Neutrophil (primary cell): Measurements from ENCODE around the gene HK1.

Experiments
- H3K27ac ChIP-seq: fragments of 200-600 bp; sonication (generic); 2 replicates; pipeline ENCODE4 v1.5.1; 2016; ENCODE audit warnings: mild to moderate bottlenecking, moderate library complexity
- H3K27me3 ChIP-seq: fragments of 200-600 bp; sonication (generic); 2 replicates; pipeline ENCODE4 v1.6.0; 2016; ENCODE audit warnings: mild to moderate bottlenecking
- H3K36me3 ChIP-seq: fragments of 200-600 bp; sonication (generic); 2 replicates; pipeline ENCODE4 v1.5.1; 2017
- H3K4me1 ChIP-seq, 2 experiments: fragments of 200-600 bp in 1 of 2; sonication (generic) in 1 of 2; 1 replicate in 1 of 2; 2 replicates in 1 of 2; pipeline versions ENCODE4 v1.5.1 to v1.6.1; 2013 to 2016; ENCODE audit warnings: low read depth in 1 of 2, low read length in 1 of 2, mild to moderate bottlenecking in 1 of 2, moderate library complexity in 1 of 2; ENCODE audit not compliant: control insufficient read depth in 1 of 2, insufficient read depth in 1 of 2
- H3K4me3 ChIP-seq, 2 experiments: fragments of 200-600 bp in 1 of 2; sonication (generic) in 1 of 2; 1 replicate in 1 of 2; 2 replicates in 1 of 2; pipeline ENCODE4 v1.5.1; 2013 to 2016; ENCODE audit warnings: low read depth in 1 of 2, low read length in 1 of 2, mild to moderate bottlenecking in 1 of 2, moderate library complexity in 1 of 2
- H3K9me3 ChIP-seq: fragments of 200-600 bp; sonication (generic); 2 replicates; pipeline ENCODE4 v1.5.1; 2016
- TF ChIP-seq, protein P1 (sequence below): fragments of 200-600 bp; sonication (generic); IDR thresholded peaks from 2 replicates; pipeline ENCODE4 v1.5.1; 2016; ENCODE audit warnings: antibody characterized with exemption

HK1 gene

DNA sequence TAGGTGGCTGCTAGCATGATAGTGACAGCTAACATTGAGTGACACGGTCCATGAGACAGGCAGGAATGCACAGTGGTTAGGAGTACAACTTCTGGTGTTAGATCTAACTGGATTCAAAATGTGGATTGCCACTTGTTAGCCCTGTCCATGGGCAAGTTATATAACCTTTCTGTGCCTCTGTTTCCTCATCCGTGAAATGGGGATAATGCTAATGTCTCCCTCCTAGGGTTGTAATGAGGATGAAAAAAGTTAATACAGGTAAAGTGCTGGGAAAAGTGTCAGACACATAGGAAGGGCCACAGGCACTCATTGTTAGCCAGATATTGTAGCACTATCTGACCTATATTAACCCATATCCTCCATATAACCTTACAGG, 96.6 kb downstream of the HK1 start:
- Histone ChIP-seq H3K9me3 (no peaks in the 10 kb centered on the region), H3K27ac (no peak overlapping the region)

DNA sequence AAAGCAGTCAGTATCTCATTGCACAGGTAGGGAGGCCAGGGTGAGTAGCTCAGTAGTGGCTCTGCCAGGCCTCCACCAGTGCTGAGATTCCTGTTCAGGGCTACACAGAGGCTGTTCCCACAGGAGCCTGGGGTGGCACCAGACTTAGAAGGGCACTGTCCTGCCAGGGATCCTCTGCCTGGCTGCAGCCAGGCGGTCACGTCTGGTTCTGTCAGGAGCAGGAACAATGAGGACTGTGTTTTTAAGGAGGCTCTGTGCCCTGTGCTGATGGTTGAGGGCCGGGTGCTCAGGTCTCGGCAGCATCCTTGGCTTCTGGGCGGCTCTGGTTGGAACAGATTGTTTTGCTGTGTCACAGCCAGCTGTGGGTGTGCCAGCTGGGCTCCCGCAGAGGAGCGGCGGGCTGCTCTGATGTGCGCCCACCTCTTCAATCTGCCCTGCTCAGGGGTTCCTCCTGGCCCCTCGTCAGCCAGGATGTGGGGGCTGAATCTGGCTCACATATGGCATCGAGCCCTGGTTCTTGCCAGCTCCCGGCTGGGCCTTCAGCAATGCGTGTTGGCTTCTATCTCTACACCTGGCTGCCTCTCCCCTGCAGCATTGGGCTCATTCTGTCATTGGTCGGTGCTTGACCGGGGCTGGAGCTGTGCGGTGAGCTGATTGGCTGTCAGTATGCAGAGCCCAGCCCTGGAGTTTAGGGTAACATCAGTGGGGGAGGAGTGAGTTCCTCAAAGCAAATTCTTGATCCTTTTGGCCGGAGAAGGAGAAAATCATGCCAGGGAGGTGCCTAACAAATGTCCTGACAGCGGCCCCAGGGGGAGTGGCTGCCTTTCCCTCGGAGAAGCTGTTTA, 97.2 kb downstream of the HK1 start:
- H3K36me3 ChIP-seq = peaks cover 85% of the 10 kb centered on the region

More for the DNA sequence above, 96.6 kb downstream of the HK1 start:
- no peaks in the 10 kb centered on the region for H3K27me3 ChIP-seq
- H3K4me3 ChIP-seq = no peak overlapping the region
- TF ChIP-seq, protein P1, sequence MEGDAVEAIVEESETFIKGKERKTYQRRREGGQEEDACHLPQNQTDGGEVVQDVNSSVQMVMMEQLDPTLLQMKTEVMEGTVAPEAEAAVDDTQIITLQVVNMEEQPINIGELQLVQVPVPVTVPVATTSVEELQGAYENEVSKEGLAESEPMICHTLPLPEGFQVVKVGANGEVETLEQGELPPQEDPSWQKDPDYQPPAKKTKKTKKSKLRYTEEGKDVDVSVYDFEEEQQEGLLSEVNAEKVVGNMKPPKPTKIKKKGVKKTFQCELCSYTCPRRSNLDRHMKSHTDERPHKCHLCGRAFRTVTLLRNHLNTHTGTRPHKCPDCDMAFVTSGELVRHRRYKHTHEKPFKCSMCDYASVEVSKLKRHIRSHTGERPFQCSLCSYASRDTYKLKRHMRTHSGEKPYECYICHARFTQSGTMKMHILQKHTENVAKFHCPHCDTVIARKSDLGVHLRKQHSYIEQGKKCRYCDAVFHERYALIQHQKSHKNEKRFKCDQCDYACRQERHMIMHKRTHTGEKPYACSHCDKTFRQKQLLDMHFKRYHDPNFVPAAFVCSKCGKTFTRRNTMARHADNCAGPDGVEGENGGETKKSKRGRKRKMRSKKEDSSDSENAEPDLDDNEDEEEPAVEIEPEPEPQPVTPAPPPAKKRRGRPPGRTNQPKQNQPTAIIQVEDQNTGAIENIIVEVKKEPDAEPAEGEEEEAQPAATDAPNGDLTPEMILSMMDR = no peak
- peaks cover 0 to 6% of the 10 kb centered on the region in 2 experiments for H3K4me1 ChIP-seq
- peaks cover 85% of the 10 kb centered on the region for H3K36me3 ChIP-seq

DNA sequence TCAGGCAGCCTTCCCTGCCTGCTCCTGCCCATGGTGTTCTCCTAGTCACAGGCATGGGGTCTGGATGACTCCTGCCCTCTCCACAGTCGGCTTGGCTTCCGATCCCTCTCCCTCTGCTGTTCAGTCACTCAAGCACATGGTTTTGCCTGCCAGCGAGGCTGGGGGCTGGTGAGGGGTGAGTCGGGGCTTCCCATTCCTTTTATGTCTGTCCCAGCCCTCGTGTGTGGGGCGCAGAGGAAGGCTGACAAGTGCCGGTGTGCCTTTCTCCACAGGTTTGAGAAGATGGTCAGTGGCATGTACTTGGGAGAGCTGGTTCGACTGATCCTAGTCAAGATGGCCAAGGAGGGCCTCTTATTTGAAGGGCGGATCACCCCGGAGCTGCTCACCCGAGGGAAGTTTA, 98.4 kb downstream of the HK1 start:
- H3K36me3 ChIP-seq = peaks cover 84% of the 10 kb centered on the region
- H3K27me3 ChIP-seq = no peaks in the 10 kb centered on the region
- TF ChIP-seq, protein P1 = no peak
- no peaks in the 10 kb centered on the region for H3K9me3 ChIP-seq
- H3K4me3 ChIP-seq = no peak overlapping the region
- H3K4me1 ChIP-seq = peaks cover 0 to 6% of the 10 kb centered on the region in 2 experiments
- H3K27ac ChIP-seq = no peak overlapping the region

More for the DNA sequence above, 97.2 kb downstream of the HK1 start:
- Histone ChIP-seq H3K9me3 (no peaks in the 10 kb centered on the region), H3K27ac (no peak overlapping the region), H3K4me1 (peaks cover 0 to 6% of the 10 kb centered on the region in 2 experiments), H3K4me3 (no peak overlapping the region), H3K27me3 (no peaks in the 10 kb centered on the region)
- TF ChIP-seq, protein P1 = no peak

DNA sequence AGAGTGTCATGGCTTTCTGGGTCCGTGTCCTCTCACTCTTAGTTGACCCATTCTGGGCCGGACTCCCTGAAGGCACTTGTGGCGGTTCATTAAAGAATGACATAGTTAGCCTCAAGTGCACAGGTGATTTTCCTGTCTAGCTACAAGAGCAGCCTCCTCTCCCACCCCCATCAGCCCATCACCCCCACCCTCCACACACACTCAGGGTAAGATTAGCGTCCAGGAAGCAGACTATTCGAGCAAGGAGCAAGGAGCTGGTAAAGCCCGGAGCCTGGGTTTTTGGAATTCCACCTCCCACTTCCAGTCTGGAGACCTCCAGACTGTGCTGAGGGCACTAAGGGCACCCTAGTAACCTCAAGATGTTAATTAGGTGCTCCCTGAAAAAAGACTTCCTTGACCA, 98.9 kb downstream of the HK1 start:
- Histone ChIP-seq H3K4me3 (no peak overlapping the region), H3K27me3 (no peaks in the 10 kb centered on the region), H3K4me1 (peaks cover 0 to 6% of the 10 kb centered on the region in 2 experiments), H3K27ac (no peak overlapping the region), H3K9me3 (no peaks in the 10 kb centered on the region), H3K36me3 (peaks cover 84% of the 10 kb centered on the region)
- TF ChIP-seq, protein P1 = no peak

DNA sequence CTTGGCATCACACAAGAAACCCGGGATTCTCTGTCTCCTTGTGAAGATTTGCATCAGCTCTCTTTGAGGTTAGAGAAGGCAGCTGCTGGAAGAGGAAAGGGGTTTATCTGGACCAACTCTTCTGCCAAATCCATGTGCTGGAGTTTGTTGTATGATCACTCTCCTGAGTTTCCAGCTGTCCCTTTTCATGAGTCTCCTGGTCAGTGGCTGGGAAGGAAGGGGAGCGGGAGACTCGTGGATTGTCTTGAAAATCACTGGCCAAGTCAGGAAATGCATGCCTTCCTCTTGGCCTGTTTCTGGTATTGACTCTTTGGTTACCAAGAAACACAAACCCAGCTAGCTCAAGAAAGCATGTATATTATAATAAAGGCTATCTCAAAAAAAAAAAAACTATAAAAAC, 99.6 kb downstream of the HK1 start:
- H3K36me3 ChIP-seq = peaks cover 91% of the 10 kb centered on the region
- no peaks in the 10 kb centered on the region for H3K9me3 ChIP-seq
- no peaks in the 10 kb centered on the region for H3K27me3 ChIP-seq
- no peak overlapping the region for H3K4me3 ChIP-seq
- H3K4me1 ChIP-seq = no peaks in the 10 kb centered on the region
- H3K27ac ChIP-seq = no peak overlapping the region
- TF ChIP-seq, protein P1 = no peak
